HG03045 (cell line): ENCODE results near the gene OR1A2.
"Not testable (repeated sequence)": the region's sequence is repeated elsewhere in the genome, so short reads cannot be mapped to it uniquely, and the experiment has no call there.

Source experiments
- ATAC-seq: cut with Tn5 transposase; IDR thresholded peaks from one replicate; pipeline ENCODE4 v1.9.1; 2021; ENCODE audit warnings: mild to moderate bottlenecking, moderate library complexity; ENCODE audit not compliant: unreplicated experiment

The OR1A2 gene

GRCh38 chr17:3197219-3197618 lies at the start of gene OR1A2:
Gene OR1A2 (plus strand): TSS chr17:3197519. CDS start chr17:3197519, 0 bp downstream.
- no peak for ATAC-seq

- no peak for ATAC-seq
Measured at GRCh38 chr17:3157218-3157617, 40.1 kb upstream of the OR1A2 start.

- ATAC-seq: no peak
Measured at GRCh38 chr17:3167574-3167973, 29.7 kb upstream of the OR1A2 start.

GRCh38 chr17:3189961-3190360 lies 7.4 kb upstream of the OR1A2 start:
- ATAC-seq: no peak

- ATAC-seq: no peak
Measured at GRCh38 chr17:3207367-3207766, 10.0 kb downstream of the OR1A2 start, which contains the start of gene OR1A1. Gene OR1A1 (plus strand): TSS chr17:3207667. CDS start chr17:3215621, 7,954 bp downstream.

- no peak for ATAC-seq
Measured at GRCh38 chr17:3208484-3208883, 11.2 kb downstream of the OR1A2 start.

- no peak for ATAC-seq
Measured at GRCh38 chr17:3213001-3213400, 15.7 kb downstream of the OR1A2 start.

GRCh38 chr17:3213587-3213986 lies 16.3 kb downstream of the OR1A2 start:
- no peak for ATAC-seq

- ATAC-seq: not testable (repeated sequence)
Measured at GRCh38 chr17:3219978-3220377, 22.7 kb downstream of the OR1A2 start.

- no peak for ATAC-seq
Measured at GRCh38 chr17:3221850-3222249, 24.5 kb downstream of the OR1A2 start.

GRCh38 chr17:3222505-3222904 lies 25.2 kb downstream of the OR1A2 start:
- ATAC-seq: no peak

GRCh38 chr17:3224721-3225352 lies 27.5 kb downstream of the OR1A2 start:
- ATAC-seq: not testable (repeated sequence)

GRCh38 chr17:3232300-3232699 lies 35.0 kb downstream of the OR1A2 start:
- not testable (repeated sequence) for ATAC-seq

GRCh38 chr17:3238685-3239084 lies 41.4 kb downstream of the OR1A2 start:
- not testable (repeated sequence) for ATAC-seq

- ATAC-seq: not testable (repeated sequence)
Measured at GRCh38 chr17:3241044-3241443, 43.7 kb downstream of the OR1A2 start.

- ATAC-seq: not testable (repeated sequence)
Measured at GRCh38 chr17:3244841-3245240, 47.5 kb downstream of the OR1A2 start.
